SH-SY5Y (cell line): Measurements from ENCODE around the gene ITPKB.

Experiments
- GATA2 ChIP-seq: IDR thresholded peaks from 2 replicates; pipeline ENCODE4 v1.6.1; 2011; ENCODE audit warnings: mild to moderate bottlenecking, low read depth, low read length
- GATA3 ChIP-seq: IDR thresholded peaks from 2 replicates; pipeline ENCODE4 v1.6.1; 2011; ENCODE audit warnings: low read depth, mild to moderate bottlenecking, low read length, moderate library complexity

GRCh38 chr1:226589008-226589733, 149.9 kb downstream of the ITPKB start:
- TF ChIP-seq GATA3: no peak
- TF ChIP-seq GATA2: no peak
